SK-N-SH (cell line): ENCODE results near the gene WWC2.

Experiments used
- CHD2 ChIP-seq: fragments of 150-350 bp; IDR thresholded peaks from 2 replicates; pipeline ENCODE4 v1.6.1; 2018; ENCODE audit warnings: low read length; ENCODE audit not compliant: partially characterized antibody
- CTCF ChIP-seq: fragments of 200-600 bp; sonication (generic); IDR thresholded peaks from 2 replicates; pipeline ENCODE4 v1.6.1; 2017; ENCODE audit warnings: antibody characterized with exemption, mild to moderate bottlenecking, moderate library complexity
- ELF1 ChIP-seq: IDR thresholded peaks from 2 replicates; pipeline ENCODE4 v1.4.0; 2012
- EP300 ChIP-seq, 2 experiments: IDR thresholded peaks; 2 replicates each; pipeline versions ENCODE4 v1.4.0 to v1.6.1; 2012; ENCODE audit warnings: borderline replicate concordance in 1 of 2, low read depth in 1 of 2, low read length in 1 of 2
- GATA2 ChIP-seq: sonication (generic); formaldehyde crosslinking; IDR thresholded peaks from 2 replicates; pipeline ENCODE4 v1.5.0; 2020; ENCODE audit warnings: mild to moderate bottlenecking, missing genetic modification reagents
- POLR2AphosphoS5 ChIP-seq: IDR thresholded peaks from 2 replicates; pipeline ENCODE4 v1.6.1; 2012; ENCODE audit warnings: low read depth, low read length
- RCOR1 ChIP-seq: fragments of 150-350 bp; IDR thresholded peaks from 2 replicates; pipeline ENCODE4 v1.6.1; 2017; ENCODE audit warnings: antibody characterized with exemption, low read length
- RFX5 ChIP-seq: IDR thresholded peaks from 2 replicates; pipeline ENCODE4 v1.6.1; 2012; ENCODE audit warnings: mild to moderate bottlenecking, improper control_type of control experiment, low read length
- SMC3 ChIP-seq: IDR thresholded peaks from 2 replicates; pipeline ENCODE4 v1.6.1; 2012; ENCODE audit warnings: low read depth, low read length, improper control_type of control experiment
- TAF1 ChIP-seq: IDR thresholded peaks from 2 replicates; pipeline ENCODE4 v1.6.1; 2012; ENCODE audit warnings: low read depth, mild to moderate bottlenecking, low read length, moderate library complexity, borderline replicate concordance
- TCF12 ChIP-seq: IDR thresholded peaks from 2 replicates; pipeline ENCODE4 v1.4.0; 2012
- TEAD4 ChIP-seq: IDR thresholded peaks from 2 replicates; pipeline ENCODE4 v1.4.0; 2012; ENCODE audit warnings: mild to moderate bottlenecking, borderline replicate concordance; ENCODE audit not compliant: insufficient read depth
- USF2 ChIP-seq: fragments of 150-350 bp; IDR thresholded peaks from 2 replicates; pipeline ENCODE4 v1.6.1; 2017; ENCODE audit warnings: antibody characterized with exemption, low read length, low read depth, borderline replicate concordance
- TF ChIP-seq, protein P1 (sequence below): IDR thresholded peaks from 2 replicates; pipeline ENCODE4 v1.6.1; 2012; ENCODE audit warnings: mild to moderate bottlenecking, low read depth, low read length, moderate library complexity

DNA sequence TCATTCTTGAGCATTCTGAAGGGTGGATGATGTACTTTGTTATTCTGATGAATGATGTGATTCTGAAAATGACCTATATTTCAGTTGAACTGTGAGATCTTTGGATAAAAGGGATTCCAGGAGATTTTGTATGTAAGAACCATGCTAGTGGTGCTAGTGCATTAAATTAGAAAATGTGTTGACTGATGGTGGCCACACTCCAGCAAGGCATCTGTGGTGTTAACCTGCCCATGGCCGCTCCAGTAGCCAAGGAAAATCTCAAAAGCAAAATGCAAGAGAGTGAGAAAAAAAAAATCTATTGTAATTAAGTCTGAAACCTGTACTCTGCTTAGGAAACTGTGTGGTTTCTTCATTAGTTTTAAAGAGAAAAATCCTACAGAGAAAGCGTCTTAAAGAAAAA is 93.5 kb downstream of the WWC2 start:
- TF ChIP-seq RFX5: no peak
- no peak for TF ChIP-seq CTCF
- no peak for TF ChIP-seq POLR2AphosphoS5
- TF ChIP-seq, protein P1, sequence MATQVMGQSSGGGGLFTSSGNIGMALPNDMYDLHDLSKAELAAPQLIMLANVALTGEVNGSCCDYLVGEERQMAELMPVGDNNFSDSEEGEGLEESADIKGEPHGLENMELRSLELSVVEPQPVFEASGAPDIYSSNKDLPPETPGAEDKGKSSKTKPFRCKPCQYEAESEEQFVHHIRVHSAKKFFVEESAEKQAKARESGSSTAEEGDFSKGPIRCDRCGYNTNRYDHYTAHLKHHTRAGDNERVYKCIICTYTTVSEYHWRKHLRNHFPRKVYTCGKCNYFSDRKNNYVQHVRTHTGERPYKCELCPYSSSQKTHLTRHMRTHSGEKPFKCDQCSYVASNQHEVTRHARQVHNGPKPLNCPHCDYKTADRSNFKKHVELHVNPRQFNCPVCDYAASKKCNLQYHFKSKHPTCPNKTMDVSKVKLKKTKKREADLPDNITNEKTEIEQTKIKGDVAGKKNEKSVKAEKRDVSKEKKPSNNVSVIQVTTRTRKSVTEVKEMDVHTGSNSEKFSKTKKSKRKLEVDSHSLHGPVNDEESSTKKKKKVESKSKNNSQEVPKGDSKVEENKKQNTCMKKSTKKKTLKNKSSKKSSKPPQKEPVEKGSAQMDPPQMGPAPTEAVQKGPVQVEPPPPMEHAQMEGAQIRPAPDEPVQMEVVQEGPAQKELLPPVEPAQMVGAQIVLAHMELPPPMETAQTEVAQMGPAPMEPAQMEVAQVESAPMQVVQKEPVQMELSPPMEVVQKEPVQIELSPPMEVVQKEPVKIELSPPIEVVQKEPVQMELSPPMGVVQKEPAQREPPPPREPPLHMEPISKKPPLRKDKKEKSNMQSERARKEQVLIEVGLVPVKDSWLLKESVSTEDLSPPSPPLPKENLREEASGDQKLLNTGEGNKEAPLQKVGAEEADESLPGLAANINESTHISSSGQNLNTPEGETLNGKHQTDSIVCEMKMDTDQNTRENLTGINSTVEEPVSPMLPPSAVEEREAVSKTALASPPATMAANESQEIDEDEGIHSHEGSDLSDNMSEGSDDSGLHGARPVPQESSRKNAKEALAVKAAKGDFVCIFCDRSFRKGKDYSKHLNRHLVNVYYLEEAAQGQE: no peak
- no peak for TF ChIP-seq RCOR1
- TF ChIP-seq TAF1: no peak
- TF ChIP-seq EP300 (IDR thresholded peaks at IDR 0.05; ENCODE audit: borderline replicate concordance in 1 of 2, low read depth in 1 of 2, low read length in 1 of 2): no peak
- TF ChIP-seq SMC3: no peak
- no peak for TF ChIP-seq TEAD4
- no peak for TF ChIP-seq ELF1
- no peak for TF ChIP-seq CHD2
- TF ChIP-seq USF2: no peak
- TF ChIP-seq TCF12: no peak
- TF ChIP-seq GATA2 (CRISPR knock-in tag): no peak
